ENCODE data around the gene VPS25. TPM values are rescaled to one million over a fixed set of nuclear protein-coding genes. Genes with fewer than 3 reads are reported as not detected.
A peak's percentile ranks its signal among the peaks of the same experiment; 100 is the strongest.

VPS25 gene
- total and polyA plus RNA-seq, 9 of the 15 experiments (the other 6 are each of a cell fraction or from before 2014, with no cell fraction given) = 123 to 352 (median 180) TPM

DNA sequence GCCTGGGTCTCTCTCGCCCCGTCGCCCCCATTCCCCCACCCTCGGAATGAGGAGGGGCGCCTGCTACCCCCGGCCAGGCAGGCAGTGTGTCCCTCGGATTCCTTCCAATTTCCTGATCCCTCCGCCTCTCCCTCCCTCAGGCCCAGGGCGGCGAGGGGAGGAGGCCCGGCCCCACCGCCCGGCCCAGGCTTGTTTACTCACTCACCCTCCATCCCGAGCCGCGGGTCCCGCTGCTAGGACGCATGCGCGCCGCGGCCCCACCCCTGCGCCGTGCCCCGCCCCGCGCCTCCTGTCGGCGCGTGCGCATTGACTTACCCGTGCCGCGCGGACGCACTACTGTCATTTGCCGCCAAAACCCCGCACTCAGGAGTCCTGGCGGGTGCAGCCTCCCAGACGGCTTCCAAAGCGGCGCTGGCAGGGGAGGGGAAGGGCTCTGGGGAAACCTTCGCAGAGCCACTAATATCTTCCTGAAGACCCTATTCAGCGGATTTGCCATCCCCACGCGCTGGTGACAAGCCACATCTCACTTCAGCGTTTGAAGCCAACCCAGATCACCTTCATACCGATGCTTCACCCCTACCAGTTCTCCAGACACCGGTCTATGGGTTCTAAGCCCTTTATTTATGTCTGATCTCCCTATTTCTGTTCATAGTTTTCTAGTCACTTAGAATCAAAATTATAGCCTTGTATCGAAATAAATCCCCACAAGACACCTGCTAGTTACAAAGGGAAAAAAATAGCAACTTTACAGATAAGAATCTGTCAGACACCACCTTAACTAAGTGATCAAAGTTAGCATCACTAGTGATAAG is 28.2 kb upstream of the VPS25 start, which contains the start of gene EZH1 (continued):
- TF ChIP-seq MNT (conservative IDR thresholded peaks at IDR 0.05) = peak; percentile 22 to 66; a peak in 2 of 4 replicates
- TF ChIP-seq TEAD2 (tag; IDR thresholded peaks at IDR 0.05) = no peak
- TF ChIP-seq NFE2L1 (tag; IDR thresholded peaks at IDR 0.05; ENCODE audit: borderline replicate concordance, low read depth) = no peak
- TF ChIP-seq SMARCC2 (IDR thresholded peaks at IDR 0.05; ENCODE audit: low read depth) = no peak
- no peak for TF ChIP-seq SMARCB1 (IDR thresholded peaks at IDR 0.05; ENCODE audit: insufficient read length, low read depth)
- TF ChIP-seq NFE2 (IDR thresholded peaks at IDR 0.05; ENCODE audit: low read depth) = no peak
- TF ChIP-seq, protein P1, sequence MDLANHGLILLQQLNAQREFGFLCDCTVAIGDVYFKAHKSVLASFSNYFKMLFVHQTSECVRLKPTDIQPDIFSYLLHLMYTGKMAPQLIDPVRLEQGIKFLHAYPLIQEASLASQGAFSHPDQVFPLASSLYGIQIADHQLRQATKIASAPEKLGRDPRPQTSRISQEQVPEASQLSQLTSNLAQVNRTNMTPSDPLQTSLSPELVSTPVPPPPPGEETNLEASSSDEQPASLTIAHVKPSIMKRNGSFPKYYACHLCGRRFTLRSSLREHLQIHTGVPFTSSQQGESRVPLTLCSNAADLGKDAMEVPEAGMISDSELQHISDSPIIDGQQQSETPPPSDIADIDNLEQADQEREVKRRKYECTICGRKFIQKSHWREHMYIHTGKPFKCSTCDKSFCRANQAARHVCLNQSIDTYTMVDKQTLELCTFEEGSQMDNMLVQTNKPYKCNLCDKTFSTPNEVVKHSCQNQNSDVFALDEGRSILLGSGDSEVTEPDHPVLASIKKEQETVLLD (IDR thresholded peaks at IDR 0.05) = peak; percentile 77
- TF ChIP-seq THAP12 (CRISPR knock-in tag; IDR thresholded peaks at IDR 0.05) = no peak
- TF ChIP-seq GABPB1 (CRISPR knock-in tag; IDR thresholded peaks at IDR 0.05) = peak; percentile 17; the same call in 1 of the 2 replicates
- TF ChIP-seq DEAF1 (CRISPR knock-in tag; IDR thresholded peaks at IDR 0.05) = no peak
- TF ChIP-seq NR2C1 (IDR thresholded peaks at IDR 0.05) = no peak
- TF ChIP-seq NR2C1 (tag; IDR thresholded peaks at IDR 0.05) = no peak
- TF ChIP-seq, protein P2, sequence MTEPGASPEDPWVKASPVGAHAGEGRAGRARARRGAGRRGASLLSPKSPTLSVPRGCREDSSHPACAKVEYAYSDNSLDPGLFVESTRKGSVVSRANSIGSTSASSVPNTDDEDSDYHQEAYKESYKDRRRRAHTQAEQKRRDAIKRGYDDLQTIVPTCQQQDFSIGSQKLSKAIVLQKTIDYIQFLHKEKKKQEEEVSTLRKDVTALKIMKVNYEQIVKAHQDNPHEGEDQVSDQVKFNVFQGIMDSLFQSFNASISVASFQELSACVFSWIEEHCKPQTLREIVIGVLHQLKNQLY (CRISPR knock-in tag; conservative IDR thresholded peaks at IDR 0.05) = no peak
- TF ChIP-seq MYNN (IDR thresholded peaks at IDR 0.05) = no peak; the same call in 1 of the 2 replicates
- no peak for TF ChIP-seq MYNN (CRISPR knock-in tag; IDR thresholded peaks at IDR 0.05)
- TF ChIP-seq FOXP1 (CRISPR knock-in tag; IDR thresholded peaks at IDR 0.05) = peak; percentile 95
- TF ChIP-seq LARP7 (IDR thresholded peaks at IDR 0.05) = no peak
- no peak for TF ChIP-seq CTCFL (IDR thresholded peaks at IDR 0.05; ENCODE audit: borderline replicate concordance, insufficient read depth, low read depth, low read length, poor library complexity, severe bottlenecking)
